Osteoblast (primary cell): ENCODE data around the gene CCDC92B. TPM values are rescaled to one million over a fixed set of nuclear protein-coding genes. Genes with fewer than 3 reads are reported as not detected.

Experiments
- DNase-seq: peaks from one replicate; pipeline ENCODE4 v3.0.0; 2011; ENCODE audit warnings: low spot score, mixed read lengths; ENCODE audit not compliant: insufficient read length; ENCODE audit errors: missing footprints
- H2AFZ ChIP-seq: 2 replicates; pipeline ENCODE4 v1.6.0; 2011; ENCODE audit warnings: mild to moderate bottlenecking, low read length
- H3K27ac ChIP-seq: 2 replicates; pipeline ENCODE4 v1.5.1; 2011; ENCODE audit warnings: mild to moderate bottlenecking, low read depth, low read length, moderate library complexity
- H3K27me3 ChIP-seq: 2 replicates; pipeline ENCODE4 v1.6.0; 2012; ENCODE audit warnings: mild to moderate bottlenecking, control low read depth, inconsistent platforms, low read length, moderate library complexity; ENCODE audit not compliant: insufficient read depth
- H3K36me3 ChIP-seq: 2 replicates; pipeline ENCODE4 v1.5.1; 2011; ENCODE audit warnings: mild to moderate bottlenecking, low read length, control low read depth, moderate library complexity; ENCODE audit not compliant: insufficient read depth
- H3K4me1 ChIP-seq: 2 replicates; pipeline ENCODE4 v1.5.1; 2011; ENCODE audit warnings: mild to moderate bottlenecking, low read length, control low read depth, moderate library complexity; ENCODE audit not compliant: insufficient read depth
- H3K4me2 ChIP-seq: 2 replicates; pipeline ENCODE4 v1.6.0; 2011; ENCODE audit warnings: mild to moderate bottlenecking, low read length; ENCODE audit not compliant: insufficient read depth
- H3K4me3 ChIP-seq: fragments of 200-600 bp; sonication (generic); 3 replicates; pipeline ENCODE4 v1.5.1; 2012; ENCODE audit warnings: mild to moderate bottlenecking, low read length, inconsistent platforms; ENCODE audit not compliant: insufficient read depth
- H3K79me2 ChIP-seq: 2 replicates; pipeline ENCODE4 v1.6.0; 2012; ENCODE audit warnings: mild to moderate bottlenecking, low read length, control low read depth, inconsistent platforms; ENCODE audit not compliant: insufficient read depth
- H3K9me3 ChIP-seq: 2 replicates; pipeline ENCODE4 v1.5.1; 2011; ENCODE audit warnings: low read depth, low read length, control low read depth
- H4K20me1 ChIP-seq: 2 replicates; pipeline ENCODE4 v1.6.0; 2012; ENCODE audit warnings: mild to moderate bottlenecking, low read length, control low read depth; ENCODE audit not compliant: insufficient read depth
- total RNA-seq: library from RNA; depleted of rRNA; stranded (reverse); fragments of >200 nt; gene quantifications from 2 replicates; pipeline ENCODE4 v1.2.3, GENCODE V29; 2012
- TF ChIP-seq, protein P1 (sequence below): IDR thresholded peaks from 2 replicates; pipeline ENCODE4 v1.5.1; 2011; ENCODE audit warnings: mild to moderate bottlenecking, low read depth, low read length, moderate library complexity; ENCODE audit errors: extremely low read depth

The CCDC92B gene
- total RNA-seq, 1 donor = not detected

DNA sequence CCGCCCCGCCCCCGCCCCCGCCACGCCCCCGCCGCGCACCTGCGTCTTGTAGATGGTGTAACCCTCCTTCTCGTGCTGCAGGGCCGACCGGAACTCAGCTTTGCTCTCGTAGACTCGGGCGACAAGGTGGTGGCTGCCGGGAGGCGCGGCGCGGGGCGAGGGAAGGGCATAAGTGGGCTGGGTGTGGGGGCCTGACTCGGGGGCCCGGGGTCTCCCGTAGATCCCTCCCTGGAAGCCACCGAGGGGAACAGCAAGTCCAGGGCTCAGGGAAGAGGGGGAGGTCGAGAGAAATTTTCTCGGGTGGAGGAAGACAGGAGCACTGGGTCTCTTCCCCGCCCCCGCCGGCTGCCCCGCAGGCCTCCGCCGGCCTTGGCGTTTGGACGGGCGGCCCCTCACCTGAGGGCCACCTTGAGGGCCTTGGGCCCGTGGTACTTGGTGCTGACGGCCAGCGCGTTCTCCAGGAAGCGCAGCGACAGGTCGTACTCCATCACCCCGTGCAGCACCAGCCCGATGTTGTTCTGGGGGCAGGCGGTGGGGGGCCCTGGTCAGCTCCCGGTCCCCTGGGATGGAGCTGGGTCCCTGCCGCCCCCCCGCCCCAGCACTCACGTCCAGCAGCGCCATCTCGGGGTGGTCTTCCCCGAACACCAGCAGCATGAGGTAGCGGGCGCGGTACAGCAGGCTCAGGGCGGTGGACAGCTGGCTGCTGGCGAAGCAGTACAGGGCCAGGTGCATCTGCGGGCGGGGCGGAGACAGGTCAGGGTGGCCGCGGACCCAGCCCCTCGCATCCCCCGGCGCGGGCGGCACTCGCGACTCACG lies 57.3 kb downstream of the CCDC92B start:
- H3K4me2 ChIP-seq = no peak overlapping the region
- no peaks in the 10 kb centered on the region for H3K9me3 ChIP-seq
- no peak overlapping the region for H3K27ac ChIP-seq
- TF ChIP-seq, protein P1, sequence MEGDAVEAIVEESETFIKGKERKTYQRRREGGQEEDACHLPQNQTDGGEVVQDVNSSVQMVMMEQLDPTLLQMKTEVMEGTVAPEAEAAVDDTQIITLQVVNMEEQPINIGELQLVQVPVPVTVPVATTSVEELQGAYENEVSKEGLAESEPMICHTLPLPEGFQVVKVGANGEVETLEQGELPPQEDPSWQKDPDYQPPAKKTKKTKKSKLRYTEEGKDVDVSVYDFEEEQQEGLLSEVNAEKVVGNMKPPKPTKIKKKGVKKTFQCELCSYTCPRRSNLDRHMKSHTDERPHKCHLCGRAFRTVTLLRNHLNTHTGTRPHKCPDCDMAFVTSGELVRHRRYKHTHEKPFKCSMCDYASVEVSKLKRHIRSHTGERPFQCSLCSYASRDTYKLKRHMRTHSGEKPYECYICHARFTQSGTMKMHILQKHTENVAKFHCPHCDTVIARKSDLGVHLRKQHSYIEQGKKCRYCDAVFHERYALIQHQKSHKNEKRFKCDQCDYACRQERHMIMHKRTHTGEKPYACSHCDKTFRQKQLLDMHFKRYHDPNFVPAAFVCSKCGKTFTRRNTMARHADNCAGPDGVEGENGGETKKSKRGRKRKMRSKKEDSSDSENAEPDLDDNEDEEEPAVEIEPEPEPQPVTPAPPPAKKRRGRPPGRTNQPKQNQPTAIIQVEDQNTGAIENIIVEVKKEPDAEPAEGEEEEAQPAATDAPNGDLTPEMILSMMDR = no peak
- H3K4me1 ChIP-seq = peaks cover under 1% of the 10 kb centered on the region
- DNase-seq = peak; percentile 85
- H4K20me1 ChIP-seq = no peaks in the 10 kb centered on the region
- peaks cover 20% of the 10 kb centered on the region for H3K36me3 ChIP-seq
- no peak overlapping the region for H2AFZ ChIP-seq
- H3K79me2 ChIP-seq = no peaks in the 10 kb centered on the region
- no peak overlapping the region for H3K4me3 ChIP-seq
- no peaks in the 10 kb centered on the region for H3K27me3 ChIP-seq

DNA sequence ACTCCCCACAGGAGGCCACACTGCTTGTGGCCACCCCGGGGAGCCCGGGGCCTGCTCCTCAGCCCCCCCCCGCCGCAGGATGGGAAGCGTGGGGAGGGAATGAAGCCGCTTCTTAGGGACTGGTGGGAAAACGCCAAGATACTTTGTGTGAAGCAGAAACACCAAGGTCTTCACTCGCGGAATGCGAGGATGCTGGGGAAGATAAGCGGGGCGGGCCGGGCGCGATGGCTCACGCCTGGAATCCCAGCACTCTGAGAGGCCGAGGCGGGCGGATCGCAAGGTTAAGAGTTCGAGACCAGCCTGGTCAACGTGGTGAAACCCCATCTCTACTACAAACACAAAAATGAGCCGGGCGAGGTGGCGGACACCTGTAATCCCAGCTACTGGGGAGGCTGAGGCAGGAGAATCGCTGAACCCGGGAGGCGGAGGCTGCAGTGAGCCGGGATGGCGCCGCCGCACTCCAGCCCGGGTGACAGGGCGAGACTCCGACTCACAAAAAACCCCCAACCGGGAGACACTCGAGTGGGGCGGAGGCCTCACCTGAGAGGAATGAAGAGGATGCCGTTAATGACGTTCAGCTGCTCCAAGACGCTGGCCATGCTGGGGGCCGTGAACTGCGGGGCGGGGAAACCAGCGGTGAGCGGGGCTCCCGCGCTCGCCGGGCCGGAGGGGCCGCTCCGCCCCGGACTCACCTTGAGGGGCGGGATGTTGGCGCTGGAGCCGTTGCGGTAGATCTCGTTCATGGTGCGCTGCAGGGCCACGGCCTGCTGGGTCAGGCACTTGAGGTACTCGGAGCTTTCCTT lies 58.2 kb downstream of the CCDC92B start:
- no peaks in the 10 kb centered on the region for H3K9me3 ChIP-seq
- peaks cover 6% of the 10 kb centered on the region for H4K20me1 ChIP-seq
- H2AFZ ChIP-seq = no peak overlapping the region
- H3K4me3 ChIP-seq = no peak overlapping the region
- H3K4me2 ChIP-seq = no peak overlapping the region
- H3K27ac ChIP-seq = no peak overlapping the region
- TF ChIP-seq, protein P1 = no peak
- peaks cover 20% of the 10 kb centered on the region for H3K36me3 ChIP-seq
- DNase-seq = peak; percentile 90
- H3K4me1 ChIP-seq = peaks cover 9% of the 10 kb centered on the region
- H3K79me2 ChIP-seq = no peaks in the 10 kb centered on the region
- H3K27me3 ChIP-seq = no peaks in the 10 kb centered on the region

DNA sequence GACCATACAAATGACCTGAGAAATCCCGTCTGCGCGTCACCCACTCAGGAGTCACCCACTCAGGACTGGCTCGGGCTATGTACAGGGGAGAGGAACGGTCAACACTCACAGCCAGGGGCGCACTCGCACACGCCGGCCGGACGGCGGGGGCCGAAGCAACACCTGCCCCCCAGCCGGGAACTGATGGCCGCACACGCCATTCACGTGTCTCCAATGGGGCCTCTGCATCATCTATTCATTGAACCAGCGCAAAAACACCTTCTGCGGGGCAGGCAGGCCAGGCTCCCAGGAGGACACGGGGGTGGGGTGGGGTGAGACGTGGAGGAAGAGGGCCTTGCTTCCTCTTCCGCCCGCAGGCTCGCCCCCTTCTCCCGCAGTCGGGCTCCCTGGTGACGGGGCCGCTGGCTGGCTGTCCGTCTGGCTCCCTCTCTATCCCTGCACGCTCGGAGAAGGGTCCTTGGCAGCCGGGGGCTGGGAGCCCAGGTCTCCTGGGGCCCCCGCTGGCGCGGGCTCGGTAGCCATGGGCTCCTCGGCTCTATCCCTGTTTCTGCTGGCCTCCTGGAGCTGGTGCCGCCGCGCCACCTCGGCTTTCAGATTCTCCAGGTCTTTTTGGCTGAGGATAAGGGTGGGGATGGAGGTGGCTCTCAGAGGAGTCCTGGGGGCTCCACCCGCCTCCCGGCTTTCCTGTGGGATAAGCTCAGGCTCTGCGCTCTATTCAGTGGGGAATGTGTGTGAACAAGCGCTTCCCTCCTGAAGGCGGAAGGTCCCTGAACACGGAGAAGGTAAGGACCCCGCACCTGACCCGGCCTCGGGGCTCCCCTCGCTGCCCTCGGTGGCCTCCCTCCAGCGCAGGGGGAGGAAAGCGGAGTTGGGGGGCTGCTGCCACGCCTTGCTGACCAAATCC lies 59.0 kb downstream of the CCDC92B start:
- TF ChIP-seq, protein P1 = no peak
- peak; percentile 93 for DNase-seq
- Histone ChIP-seq H3K36me3 (peaks cover 20% of the 10 kb centered on the region), H4K20me1 (peaks cover 6% of the 10 kb centered on the region), H3K4me3 (no peak overlapping the region), H3K27me3 (no peaks in the 10 kb centered on the region), H3K79me2 (no peaks in the 10 kb centered on the region), H3K4me2 (no peak overlapping the region), H3K4me1 (peaks cover 12% of the 10 kb centered on the region), H2AFZ (no peak overlapping the region), H3K9me3 (no peaks in the 10 kb centered on the region), H3K27ac (no peak overlapping the region)
